Trophoblast cell (in vitro differentiated cells and primary cell): ENCODE data around the gene RBPJL.

Source experiments
- DNase-seq, 2 donors: peaks; one replicate each; pipeline ENCODE4 v3.0.0-alpha.2; 2016
- H2AFZ ChIP-seq: 2 replicates; pipeline ENCODE4 v1.6.1; 2013; ENCODE audit warnings: low read length, moderate library complexity, mild to moderate bottlenecking; ENCODE audit not compliant: insufficient read depth, poor library complexity
- H2AK5ac ChIP-seq: 2 replicates; pipeline ENCODE4 v1.6.1; 2013; ENCODE audit warnings: mild to moderate bottlenecking, low read length
- H2BK120ac ChIP-seq: 2 replicates; pipeline ENCODE4 v1.6.1; 2013; ENCODE audit warnings: low read length, mild to moderate bottlenecking, moderate library complexity; ENCODE audit not compliant: insufficient read depth, poor library complexity
- H2BK12ac ChIP-seq: 2 replicates; pipeline ENCODE4 v1.6.1; 2013; ENCODE audit warnings: mild to moderate bottlenecking, low read length, moderate library complexity
- H2BK5ac ChIP-seq: 2 replicates; pipeline ENCODE4 v1.6.1; 2013; ENCODE audit warnings: low read length, low read depth, moderate library complexity, mild to moderate bottlenecking; ENCODE audit not compliant: poor library complexity
- H3K14ac ChIP-seq: 2 replicates; pipeline ENCODE4 v1.6.1; 2013; ENCODE audit warnings: mild to moderate bottlenecking, low read length
- H3K18ac ChIP-seq: 2 replicates; pipeline ENCODE4 v1.6.1; 2013; ENCODE audit warnings: mild to moderate bottlenecking, low read length
- H3K23ac ChIP-seq: 2 replicates; pipeline ENCODE4 v1.6.1; 2013; ENCODE audit warnings: low read length
- H3K27ac ChIP-seq: 2 replicates; pipeline ENCODE4 v1.5.1; 2013; ENCODE audit warnings: low read depth, mild to moderate bottlenecking, inconsistent platforms, low read length, moderate library complexity
- H3K27me3 ChIP-seq: 2 replicates; pipeline ENCODE4 v1.6.1; 2013; ENCODE audit warnings: inconsistent platforms, mild to moderate bottlenecking, low read length, moderate library complexity; ENCODE audit not compliant: insufficient read depth
- H3K36me3 ChIP-seq, 2 experiments: 1 replicate in 1 of 2; 2 replicates in 1 of 2; pipeline ENCODE4 v1.6.1; 2013; ENCODE audit warnings: low read length in 2 of 2, mild to moderate bottlenecking in 2 of 2, moderate library complexity in 1 of 2; ENCODE audit not compliant: insufficient read depth in 2 of 2, control insufficient read depth in 1 of 2
- H3K4ac ChIP-seq: 2 replicates; pipeline ENCODE4 v1.6.1; 2013; ENCODE audit warnings: low read depth, mild to moderate bottlenecking, low read length, moderate library complexity
- H3K4me1 ChIP-seq, 2 experiments: 1 replicate in 1 of 2; 2 replicates in 1 of 2; pipeline ENCODE4 v1.6.1; 2013; ENCODE audit warnings: low read length in 2 of 2, mild to moderate bottlenecking in 2 of 2, moderate library complexity in 1 of 2; ENCODE audit not compliant: insufficient read depth in 2 of 2, control insufficient read depth in 1 of 2
- H3K4me2 ChIP-seq: 2 replicates; pipeline ENCODE4 v1.6.1; 2013; ENCODE audit warnings: inconsistent platforms, mild to moderate bottlenecking, low read length, moderate library complexity
- H3K4me3 ChIP-seq: 2 replicates; pipeline ENCODE4 v1.5.1; 2013; ENCODE audit warnings: mild to moderate bottlenecking, low read depth, low read length, inconsistent platforms
- H3K79me1 ChIP-seq: one replicate; pipeline ENCODE4 v1.6.1; 2013; ENCODE audit warnings: low read length
- H3K79me2 ChIP-seq: 2 replicates; pipeline ENCODE4 v1.6.1; 2013; ENCODE audit warnings: low read length, mild to moderate bottlenecking; ENCODE audit not compliant: control insufficient read depth, insufficient read depth, poor library complexity
- H3K9ac ChIP-seq: 2 replicates; pipeline ENCODE4 v1.6.1; 2013; ENCODE audit warnings: mild to moderate bottlenecking, low read length
- H3K9me3 ChIP-seq: 2 replicates; pipeline ENCODE4 v1.6.1; 2013; ENCODE audit warnings: low read depth, mild to moderate bottlenecking, control low read depth, inconsistent platforms, low read length; ENCODE audit not compliant: insufficient read depth
- H4K12ac ChIP-seq: 2 replicates; pipeline ENCODE4 v1.6.1; 2013; ENCODE audit warnings: low read depth, mild to moderate bottlenecking, low read length, moderate library complexity
- H4K8ac ChIP-seq: 2 replicates; pipeline ENCODE4 v1.6.1; 2013; ENCODE audit warnings: low read depth, mild to moderate bottlenecking, low read length, moderate library complexity
- H4K91ac ChIP-seq: one replicate; pipeline ENCODE4 v1.6.1; 2013; ENCODE audit warnings: low read depth, mild to moderate bottlenecking, low read length, moderate library complexity
- WGBS: extraction: QIAGEN DNeasy Blood & Tissue Kit; methylation state at CpG from one replicate; pipeline ENCODE4 v1.1.7; 2013; ENCODE audit warnings: missing lambda C conversion rate; ENCODE audit not compliant: insufficient read length, insufficient coverage; ENCODE audit errors: extremely low coverage; 5-methylcytosine and 5-hydroxymethylcytosine counted together

The RBPJL gene

DNA sequence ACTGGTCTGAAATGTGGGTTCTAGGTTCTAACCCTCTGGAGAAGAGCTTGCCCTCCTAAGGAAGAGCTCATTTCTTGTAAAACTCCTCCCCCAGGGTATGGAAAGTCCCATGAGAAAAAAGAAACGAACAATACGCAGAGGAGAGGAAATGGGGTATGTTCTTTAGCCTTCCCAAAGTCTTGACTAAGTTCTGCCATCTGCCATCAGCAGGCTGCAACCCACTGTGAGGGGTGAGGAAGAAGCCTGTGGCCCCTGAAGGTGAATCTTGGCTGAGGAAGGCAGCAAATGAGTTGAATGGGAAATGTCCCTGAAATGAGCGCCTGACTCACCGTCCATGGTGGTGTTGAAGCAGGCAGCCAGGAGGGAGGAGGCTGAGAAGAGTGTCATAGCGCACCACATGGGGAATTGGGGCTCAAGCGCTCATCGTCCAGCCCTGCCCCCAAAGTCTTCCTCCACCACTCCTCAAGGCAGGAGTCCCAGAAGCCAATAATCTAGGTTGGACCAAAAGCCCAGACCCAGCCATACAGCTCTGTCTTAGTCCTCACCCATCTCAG is 11.8 kb downstream of the RBPJL start:
- Histone ChIP-seq H3K4ac (no peak overlapping the region), H3K36me3 (no peaks in the 10 kb centered on the region), H3K4me3 (no peak overlapping the region), H2AFZ (no peak overlapping the region), H3K79me2 (no peaks in the 10 kb centered on the region), H3K18ac (no peak overlapping the region), H3K4me2 (no peak overlapping the region), H2AK5ac (peak overlapping the region; percentile 14), H2BK12ac (no peak overlapping the region), H2BK120ac (no peak overlapping the region), H3K27me3 (no peaks in the 10 kb centered on the region), H4K12ac (no peak overlapping the region), H2BK5ac (no peak overlapping the region), H3K27ac (no peak overlapping the region), H3K79me1 (no peaks in the 10 kb centered on the region), H3K23ac (no peak overlapping the region), H4K91ac (no peak overlapping the region), H3K14ac (no peak overlapping the region), H3K4me1 (peaks cover 2% of the 10 kb centered on the region in 2 experiments), H3K9ac (peak overlapping the region; percentile 20), H4K8ac (no peak overlapping the region), H3K9me3 (no peaks in the 10 kb centered on the region)
- no CpG with 5 or more reads among the region's 7 CpGs for WGBS
- no peak for DNase-seq

DNA sequence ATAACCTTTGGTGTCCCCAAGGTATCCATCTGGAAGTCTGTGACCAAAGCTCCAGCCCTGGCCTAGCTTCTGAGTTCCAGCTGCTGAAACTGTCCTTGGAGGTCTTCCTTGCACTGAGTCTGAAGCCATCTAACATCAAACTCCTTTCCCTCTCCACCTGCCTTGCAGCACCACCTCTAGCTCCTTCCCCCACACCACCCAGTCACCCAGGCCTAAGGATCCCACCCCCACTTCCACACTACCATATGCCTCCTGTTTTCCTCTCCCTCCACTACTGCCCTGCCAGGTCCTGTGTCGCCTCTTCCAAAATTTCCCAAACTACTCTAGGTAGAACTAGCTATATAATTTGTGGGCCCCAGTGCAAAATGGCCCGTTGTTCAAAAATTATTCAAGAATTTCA is 12.3 kb downstream of the RBPJL start:
- Histone ChIP-seq H2BK5ac (no peak overlapping the region), H3K4me3 (no peak overlapping the region), H2BK12ac (no peak overlapping the region), H2BK120ac (no peak overlapping the region), H2AK5ac (no peak overlapping the region), H3K4ac (no peak overlapping the region), H3K4me2 (no peak overlapping the region), H3K27ac (no peak overlapping the region), H3K14ac (no peak overlapping the region), H3K9me3 (no peaks in the 10 kb centered on the region), H4K12ac (no peak overlapping the region), H3K79me1 (no peaks in the 10 kb centered on the region), H3K23ac (no peak overlapping the region), H3K4me1 (peaks cover 2% of the 10 kb centered on the region in 2 experiments), H2AFZ (no peak overlapping the region), H3K36me3 (no peaks in the 10 kb centered on the region), H3K9ac (no peak overlapping the region), H3K79me2 (no peaks in the 10 kb centered on the region), H3K18ac (no peak overlapping the region), H3K27me3 (no peaks in the 10 kb centered on the region), H4K8ac (no peak overlapping the region), H4K91ac (no peak overlapping the region)
- DNase-seq, result no peak
- WGBS, result no CpG with 5 or more reads among the region's 2 CpGs

GRCh38 chr20:45320948-45321595 is 14.4 kb downstream of the RBPJL start:
- Histone ChIP-seq H2BK5ac (no peak overlapping the region), H3K9me3 (peaks cover 4% of the 10 kb centered on the region), H3K79me1 (no peaks in the 10 kb centered on the region), H3K36me3 (peaks cover 0 to 11% of the 10 kb centered on the region in 2 experiments), H3K9ac (peak overlapping the region; percentile 59), H3K27me3 (no peaks in the 10 kb centered on the region), H4K8ac (no peak overlapping the region), H3K18ac (no peak overlapping the region), H2BK120ac (no peak overlapping the region), H3K23ac (no peak overlapping the region), H3K14ac (no peak overlapping the region), H3K4me1 (peaks cover 2 to 6% of the 10 kb centered on the region in 2 experiments), H4K91ac (no peak overlapping the region), H3K79me2 (no peaks in the 10 kb centered on the region), H4K12ac (no peak overlapping the region), H2AK5ac (no peak overlapping the region), H2BK12ac (no peak overlapping the region), H2AFZ (no peak overlapping the region), H3K4me2 (no peak overlapping the region), H3K4ac (no peak overlapping the region), H3K4me3 (no peak overlapping the region), H3K27ac (no peak overlapping the region)
- no peak for DNase-seq
- no CpG with 5 or more reads among the region's 5 CpGs for WGBS

DNA sequence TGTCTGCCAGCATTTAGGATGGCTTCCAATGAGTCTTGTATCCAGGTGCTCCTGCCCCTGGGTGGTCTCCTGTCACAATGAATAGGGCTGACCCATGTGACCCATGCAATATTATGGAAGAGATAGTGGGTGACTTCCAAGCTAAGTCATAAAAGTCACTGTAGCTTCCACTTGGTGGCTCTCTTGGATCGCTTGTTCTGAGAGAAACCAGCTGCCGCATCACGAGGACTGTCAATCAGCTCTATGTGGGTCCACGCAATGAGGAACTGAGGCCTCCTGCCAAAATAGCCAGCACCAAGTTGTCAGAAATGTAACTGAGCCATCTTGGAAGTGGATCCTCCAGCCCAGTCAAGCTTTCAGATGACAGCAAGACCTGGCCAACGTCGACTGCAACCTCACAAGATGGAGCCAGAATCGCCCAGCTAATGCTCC is 16.3 kb downstream of the RBPJL start:
- WGBS, result no CpG with 5 or more reads among the region's 7 CpGs
- H2BK120ac ChIP-seq, result no peak overlapping the region
- H3K23ac ChIP-seq, result no peak overlapping the region

More for the DNA sequence above, 16.3 kb downstream of the RBPJL start:
- no peak overlapping the region for H3K9ac ChIP-seq
- H4K12ac ChIP-seq, result no peak overlapping the region
- H3K79me1 ChIP-seq, result no peaks in the 10 kb centered on the region
- no peak overlapping the region for H2AK5ac ChIP-seq
- no peak overlapping the region for H3K27ac ChIP-seq
- peak; percentile 85 to 89 for DNase-seq
- H4K8ac ChIP-seq, result no peak overlapping the region
- H3K4ac ChIP-seq, result no peak overlapping the region
- no peak overlapping the region for H3K4me3 ChIP-seq
- H3K9me3 ChIP-seq, result peaks cover 4% of the 10 kb centered on the region
- H3K18ac ChIP-seq, result no peak overlapping the region
- H3K4me2 ChIP-seq, result no peak overlapping the region
- no peaks in the 10 kb centered on the region for H3K27me3 ChIP-seq
- peaks cover 2 to 6% of the 10 kb centered on the region in 2 experiments for H3K4me1 ChIP-seq
- no peak overlapping the region for H2AFZ ChIP-seq
- H3K36me3 ChIP-seq, result peaks cover 9 to 23% of the 10 kb centered on the region in 2 experiments
- H2BK12ac ChIP-seq, result no peak overlapping the region
- no peak overlapping the region for H2BK5ac ChIP-seq
- no peaks in the 10 kb centered on the region for H3K79me2 ChIP-seq
- no peak overlapping the region for H4K91ac ChIP-seq
- H3K14ac ChIP-seq, result no peak overlapping the region
